HG02798 (cell line): Measurements from ENCODE around the gene ANAPC7.
"Not testable (repeated sequence)": the region's sequence is repeated elsewhere in the genome, so short reads cannot be mapped to it uniquely, and the experiment has no call there.

Experiments used
- ATAC-seq: cut with Tn5 transposase; IDR thresholded peaks from one replicate; pipeline ENCODE4 v1.9.1; 2021; ENCODE audit warnings: mild to moderate bottlenecking; ENCODE audit not compliant: unreplicated experiment, poor library complexity

ANAPC7 gene

DNA sequence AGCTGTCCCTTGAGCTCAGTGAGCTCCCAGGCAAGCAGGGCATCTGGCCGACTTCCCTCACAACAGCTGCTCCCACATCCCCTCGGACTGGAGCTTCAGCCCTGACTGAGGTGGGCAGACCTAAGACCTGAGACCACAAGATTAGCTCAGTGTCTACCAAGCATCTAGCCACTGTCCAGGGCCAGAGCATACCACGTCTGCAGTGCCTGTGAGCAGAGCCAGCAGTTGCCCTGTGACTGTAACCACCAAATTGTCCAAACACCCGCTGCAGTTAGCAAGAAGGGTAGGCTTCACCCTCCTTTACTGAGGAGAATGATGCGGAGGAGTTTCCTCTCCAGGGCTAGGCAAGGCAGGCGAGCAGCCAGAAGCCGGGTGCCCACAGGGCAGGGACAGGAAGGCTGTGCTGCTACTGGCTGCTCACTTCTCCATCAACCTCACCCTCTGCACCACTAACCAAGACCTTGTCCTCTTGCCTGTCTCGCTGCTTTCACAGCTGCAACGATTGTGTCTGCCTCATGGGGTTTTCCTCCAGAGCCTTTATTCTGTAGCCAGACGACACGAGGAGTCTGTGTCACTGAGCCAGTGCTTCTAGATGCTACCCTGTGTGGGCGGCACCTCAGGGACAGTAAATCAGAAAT, 53.9 kb downstream of the ANAPC7 start:
- ATAC-seq, result no peak

DNA sequence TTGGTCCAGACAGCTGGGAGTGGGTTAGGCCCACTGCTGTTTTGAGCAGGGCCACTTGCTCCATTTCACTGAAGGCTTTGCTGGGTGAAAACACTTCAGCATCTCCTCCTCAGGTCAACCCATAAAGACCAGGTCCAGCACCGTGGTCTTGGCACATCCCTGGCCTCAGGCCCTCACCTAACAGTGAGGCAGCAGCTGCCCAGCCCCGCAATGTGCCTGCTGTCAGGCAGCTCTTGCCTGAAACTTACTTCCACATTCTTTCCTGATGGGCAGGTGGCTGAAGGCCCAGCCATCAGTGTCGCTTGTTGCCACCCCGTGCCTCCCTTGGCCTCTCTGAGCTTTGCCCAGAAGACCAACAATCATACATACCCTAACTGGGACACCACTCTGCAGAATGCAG, 54.4 kb downstream of the ANAPC7 start:
- ATAC-seq, result no peak

DNA sequence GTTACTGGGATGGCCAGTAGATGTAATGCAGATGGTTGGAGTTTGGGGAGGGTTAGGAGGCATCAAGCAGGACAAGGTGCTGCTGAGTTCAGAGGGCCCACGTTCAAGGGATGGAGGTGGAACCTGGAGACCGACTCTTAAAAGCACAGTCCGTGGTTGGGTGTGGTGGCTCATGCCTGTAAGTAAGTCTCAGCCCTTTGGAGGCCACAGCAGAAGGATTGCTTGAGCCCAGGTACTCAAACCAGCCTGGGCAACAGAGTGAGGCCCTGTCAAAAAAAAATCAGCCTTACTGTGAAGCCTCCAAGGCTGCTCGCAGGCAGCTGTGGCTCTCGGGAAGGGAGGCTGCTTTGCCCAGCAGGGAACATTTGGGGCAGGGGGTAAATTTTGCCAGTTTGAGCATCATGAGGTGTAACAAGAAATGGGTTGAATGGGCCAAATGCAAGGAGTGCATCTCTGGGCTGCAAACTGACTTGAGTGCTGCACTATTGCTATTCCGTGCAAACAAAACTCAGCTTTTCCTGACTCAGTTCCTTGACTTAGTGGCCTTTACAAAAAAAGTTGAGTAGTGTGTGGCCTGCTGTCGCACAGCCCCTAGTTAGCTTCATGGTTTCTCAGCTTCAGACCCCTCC, 55.0 kb downstream of the ANAPC7 start:
- no peak for ATAC-seq

DNA sequence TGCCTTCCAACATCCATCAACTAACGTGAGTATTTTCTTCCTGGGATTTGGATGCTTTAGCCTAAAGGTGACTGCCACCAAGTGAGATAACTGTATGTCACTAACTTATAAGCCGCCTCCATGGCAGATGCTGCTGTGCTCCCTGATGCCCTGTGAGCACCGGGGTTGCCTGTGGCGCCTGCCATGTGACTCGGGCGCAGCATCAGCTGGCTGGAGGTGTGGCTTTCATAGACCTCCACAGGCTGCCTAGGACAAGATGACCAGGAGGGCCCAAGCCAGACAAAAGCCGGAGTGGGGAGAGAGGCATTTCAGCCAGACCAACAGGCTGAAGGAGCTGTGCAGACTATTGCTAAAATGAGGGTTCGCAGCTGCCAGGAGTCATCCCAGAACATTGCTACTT, 55.7 kb downstream of the ANAPC7 start:
- ATAC-seq, result no peak

DNA sequence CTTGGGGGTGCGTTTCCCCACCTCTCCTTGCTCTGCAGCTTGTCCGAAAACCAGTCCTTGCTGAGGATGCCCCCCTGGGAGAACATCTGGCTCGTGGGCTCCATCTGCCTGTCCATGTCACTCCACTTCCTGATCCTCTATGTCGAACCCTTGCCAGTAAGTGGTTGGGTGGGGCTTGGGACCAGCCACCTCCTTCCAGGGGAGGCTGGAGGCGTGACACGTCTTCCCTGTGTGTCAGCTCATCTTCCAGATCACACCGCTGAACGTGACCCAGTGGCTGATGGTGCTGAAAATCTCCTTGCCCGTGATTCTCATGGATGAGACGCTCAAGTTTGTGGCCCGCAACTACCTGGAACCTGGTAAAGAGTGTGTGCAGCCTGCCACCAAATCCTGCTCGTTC, 57.5 kb downstream of the ANAPC7 start:
- no peak for ATAC-seq

- no peak for ATAC-seq
Measured at GRCh38 chr12:110345176-110345661, 58.3 kb downstream of the ANAPC7 start.

GRCh38 chr12:110344657-110345056, 58.9 kb downstream of the ANAPC7 start:
- ATAC-seq, result no peak

GRCh38 chr12:110343736-110344555, 59.6 kb downstream of the ANAPC7 start:
- no peak for ATAC-seq

DNA sequence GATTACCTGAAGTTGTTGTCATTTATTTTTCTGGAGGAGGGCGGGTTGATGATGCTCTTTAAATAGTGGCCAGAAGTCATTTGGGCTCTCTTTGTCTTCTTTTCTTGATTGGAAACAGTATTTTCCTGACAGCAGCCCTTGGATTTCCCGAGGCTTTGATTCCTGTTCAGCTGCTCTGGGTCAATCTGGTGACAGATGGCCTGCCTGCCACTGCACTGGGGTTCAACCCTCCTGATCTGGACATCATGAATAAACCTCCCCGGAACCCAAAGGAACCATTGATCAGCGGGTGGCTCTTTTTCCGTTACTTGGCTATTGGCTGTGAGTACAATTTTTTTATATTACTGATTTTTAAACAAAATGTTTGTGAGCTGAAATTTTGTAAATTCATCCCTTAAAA, 60.4 kb downstream of the ANAPC7 start:
- no peak for ATAC-seq

GRCh38 chr12:110342157-110342556, 61.4 kb downstream of the ANAPC7 start:
- ATAC-seq, result no peak

GRCh38 chr12:110340706-110341105, 62.8 kb downstream of the ANAPC7 start:
- no peak for ATAC-seq

- not testable (repeated sequence) for ATAC-seq
Measured at GRCh38 chr12:110340261-110340660, 63.2 kb downstream of the ANAPC7 start.

- ATAC-seq, result no peak
Measured at GRCh38 chr12:110339184-110339952, 64.1 kb downstream of the ANAPC7 start.

DNA sequence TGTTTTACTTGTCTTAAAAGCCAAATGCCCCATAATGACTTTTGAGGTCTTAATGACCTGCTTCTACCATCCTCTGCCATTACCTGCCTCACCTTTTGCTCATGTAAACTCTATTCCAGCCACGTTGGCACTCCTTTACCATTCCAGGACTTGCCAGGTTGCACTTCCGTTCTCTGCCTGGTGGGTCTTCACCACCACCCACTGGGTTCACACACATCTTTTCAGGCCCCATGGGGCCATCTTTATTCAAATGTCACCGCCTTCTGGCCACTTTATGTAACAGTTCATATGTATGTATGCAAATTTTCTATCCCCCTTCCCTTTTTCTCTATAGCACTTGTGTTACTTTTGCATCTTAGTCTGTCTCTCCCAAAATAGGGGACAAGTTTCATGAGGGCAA, 64.8 kb downstream of the ANAPC7 start:
- no peak for ATAC-seq

DNA sequence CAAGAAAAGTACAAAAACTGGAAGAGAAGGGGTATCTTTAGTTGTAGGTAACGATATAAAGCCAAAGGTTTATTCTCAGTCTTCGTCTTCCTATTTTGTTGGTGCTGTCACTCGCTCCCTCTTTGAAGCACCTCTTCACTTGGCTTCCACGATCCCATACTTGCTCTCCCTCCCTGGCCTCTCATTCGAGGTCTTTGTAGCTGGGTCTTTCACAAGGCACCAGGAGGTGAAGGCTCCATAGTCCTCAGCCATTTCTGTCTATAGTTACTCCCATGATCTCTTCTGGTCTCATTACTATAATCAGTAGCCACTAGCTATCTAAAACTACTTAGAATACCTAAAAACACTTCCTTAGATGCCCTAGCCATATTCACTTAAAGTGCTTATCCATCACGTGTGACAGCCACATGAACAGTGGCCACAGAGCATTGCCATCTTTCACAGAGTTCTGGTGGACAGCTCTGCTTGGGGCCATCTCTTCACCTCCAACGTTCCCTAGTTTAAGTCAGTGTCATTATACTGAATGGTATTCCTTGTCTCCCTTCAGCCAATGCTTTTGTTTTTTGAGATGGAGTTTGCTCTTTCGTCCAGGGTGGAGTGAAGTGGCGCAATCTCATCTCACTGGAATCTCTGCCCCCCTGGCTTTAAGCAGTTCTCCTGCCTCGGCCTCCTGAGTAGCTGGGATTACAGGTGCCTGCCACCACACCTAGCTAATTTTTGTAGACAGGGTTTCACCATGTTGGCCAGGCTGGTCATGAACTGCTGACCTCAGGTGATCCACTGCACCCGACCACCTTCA, 65.4 kb downstream of the ANAPC7 start:
- no peak for ATAC-seq

DNA sequence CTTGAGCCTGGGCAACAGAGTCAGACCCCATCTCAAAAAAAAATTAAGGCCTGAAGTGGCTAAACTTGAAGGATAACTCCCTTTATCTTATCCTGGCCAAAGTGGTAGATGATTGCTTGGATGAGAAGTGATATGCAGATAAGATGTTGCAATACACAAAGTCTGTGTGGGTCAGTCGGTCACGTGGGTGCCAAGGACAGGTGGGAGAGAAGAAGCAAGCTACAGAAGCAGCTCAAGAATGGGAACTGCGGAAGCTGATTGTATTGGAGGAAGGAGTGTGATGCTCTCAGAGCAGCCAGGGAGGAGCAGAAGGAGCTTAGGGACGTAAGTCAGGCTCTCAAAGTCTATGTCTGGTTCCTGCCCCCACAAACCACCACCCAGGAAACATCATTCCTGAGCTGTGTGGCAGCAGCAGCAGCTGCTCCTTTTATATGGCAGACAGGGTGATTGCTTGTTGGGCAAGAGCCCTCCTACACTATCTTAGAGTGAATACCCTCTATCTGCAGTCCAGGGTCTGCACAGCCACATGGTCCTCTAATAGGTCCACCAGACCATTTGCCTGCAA, 67.9 kb downstream of the ANAPC7 start:
- no peak for ATAC-seq

GRCh38 chr12:110333201-110333600, 70.3 kb downstream of the ANAPC7 start:
- no peak for ATAC-seq

GRCh38 chr12:110330544-110330943, 73.0 kb downstream of the ANAPC7 start:
- no peak for ATAC-seq

DNA sequence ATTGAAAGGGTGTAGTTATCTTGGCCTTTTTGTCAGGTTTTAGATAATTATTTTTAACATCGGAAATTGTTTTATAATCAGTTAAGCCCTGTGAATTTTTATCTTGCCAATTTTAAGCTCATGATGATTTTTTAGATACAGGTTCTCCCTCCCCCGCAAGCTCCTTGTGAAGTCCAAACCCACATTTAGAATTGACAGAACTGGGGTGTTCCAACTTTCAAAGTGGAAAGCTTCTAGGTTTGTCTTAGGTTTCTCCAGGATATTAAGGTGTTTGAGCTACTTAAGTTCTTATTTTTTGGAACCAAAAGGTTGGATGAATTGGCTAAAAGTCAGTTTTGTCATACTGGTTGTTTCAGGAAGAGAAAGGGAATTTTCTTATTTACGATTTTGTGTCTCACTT, 73.4 kb downstream of the ANAPC7 start:
- ATAC-seq, result no peak
